ENCODE data around the gene GNG11. TPM values are rescaled to one million over a fixed set of nuclear protein-coding genes. Genes with fewer than 3 reads are reported as not detected.

The GNG11 gene
- total RNA-seq, 3 donors from 2014 or later, result 1.7 to 7.7 (median 3.4) TPM

- intact Hi-C loops (cut with DNase I, micrococcal nuclease), result no loop called here
- ATAC-seq, result no peak
- TF ChIP-seq, protein P1, sequence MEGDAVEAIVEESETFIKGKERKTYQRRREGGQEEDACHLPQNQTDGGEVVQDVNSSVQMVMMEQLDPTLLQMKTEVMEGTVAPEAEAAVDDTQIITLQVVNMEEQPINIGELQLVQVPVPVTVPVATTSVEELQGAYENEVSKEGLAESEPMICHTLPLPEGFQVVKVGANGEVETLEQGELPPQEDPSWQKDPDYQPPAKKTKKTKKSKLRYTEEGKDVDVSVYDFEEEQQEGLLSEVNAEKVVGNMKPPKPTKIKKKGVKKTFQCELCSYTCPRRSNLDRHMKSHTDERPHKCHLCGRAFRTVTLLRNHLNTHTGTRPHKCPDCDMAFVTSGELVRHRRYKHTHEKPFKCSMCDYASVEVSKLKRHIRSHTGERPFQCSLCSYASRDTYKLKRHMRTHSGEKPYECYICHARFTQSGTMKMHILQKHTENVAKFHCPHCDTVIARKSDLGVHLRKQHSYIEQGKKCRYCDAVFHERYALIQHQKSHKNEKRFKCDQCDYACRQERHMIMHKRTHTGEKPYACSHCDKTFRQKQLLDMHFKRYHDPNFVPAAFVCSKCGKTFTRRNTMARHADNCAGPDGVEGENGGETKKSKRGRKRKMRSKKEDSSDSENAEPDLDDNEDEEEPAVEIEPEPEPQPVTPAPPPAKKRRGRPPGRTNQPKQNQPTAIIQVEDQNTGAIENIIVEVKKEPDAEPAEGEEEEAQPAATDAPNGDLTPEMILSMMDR (IDR thresholded peaks at IDR 0.05), result no peak
- H3K9me3 ChIP-seq, result no peaks in the 10 kb centered on the region
- H3K4me3 ChIP-seq, result no peak overlapping the region
- H3K36me3 ChIP-seq (ENCODE audit: low read depth), result no peaks in the 10 kb centered on the region
- no peaks in the 10 kb centered on the region for H3K4me1 ChIP-seq (ENCODE audit: low read depth)
- DNase-seq, result no peak
Observed at GRCh38 chr7:93955304-93955703, 33.8 kb downstream of the GNG11 start.

DNA sequence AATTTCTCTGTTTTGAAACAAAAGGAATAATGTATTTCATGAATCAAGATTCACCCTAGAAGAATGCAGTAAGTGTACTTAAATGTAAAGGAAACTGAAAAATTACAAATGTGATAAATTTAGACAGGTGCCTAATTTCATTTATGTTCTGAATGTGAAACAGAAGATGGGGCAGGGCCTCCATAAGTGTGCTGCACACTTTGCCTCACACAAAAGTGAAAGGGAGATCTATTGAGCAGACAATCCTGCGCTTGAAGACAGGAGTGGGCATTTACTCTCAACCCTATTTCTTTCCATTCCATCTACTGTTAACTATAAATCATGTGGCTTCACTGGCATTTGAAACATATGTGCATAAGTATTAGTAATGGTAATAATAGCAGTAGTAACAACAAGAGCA is 36.2 kb downstream of the GNG11 start:
- TF ChIP-seq, protein P1 (IDR thresholded peaks at IDR 0.05), result no peak
- DNase-seq, result no peak
- intact Hi-C loops (cut with DNase I, micrococcal nuclease), result no loop called here

GRCh38 chr7:93958216-93958615 is 36.7 kb downstream of the GNG11 start:
- DNase-seq (no peak), ATAC-seq (no peak)
- Histone ChIP-seq H3K4me3 (no peak overlapping the region), H3K9me3 (no peaks in the 10 kb centered on the region), H3K4me1 (ENCODE audit: low read depth) (no peaks in the 10 kb centered on the region), H3K36me3 (ENCODE audit: low read depth) (no peaks in the 10 kb centered on the region)
- intact Hi-C loops (cut with DNase I, micrococcal nuclease), result no loop called here
- TF ChIP-seq, protein P1 (IDR thresholded peaks at IDR 0.05), result no peak

More for the DNA sequence above, 36.2 kb downstream of the GNG11 start:
- Histone ChIP-seq H3K36me3 (ENCODE audit: low read depth) (no peaks in the 10 kb centered on the region), H3K9me3 (no peaks in the 10 kb centered on the region), H3K4me1 (ENCODE audit: low read depth) (no peaks in the 10 kb centered on the region), H3K4me3 (no peak overlapping the region)
- no peak for ATAC-seq

- intact Hi-C loops (cut with DNase I, micrococcal nuclease), result no loop called here
- ATAC-seq, result no peak
- Histone ChIP-seq H3K36me3 (ENCODE audit: low read depth) (no peaks in the 10 kb centered on the region), H3K4me1 (ENCODE audit: low read depth) (no peaks in the 10 kb centered on the region), H3K9me3 (no peaks in the 10 kb centered on the region), H3K4me3 (no peak overlapping the region)
- DNase-seq, result no peak
- TF ChIP-seq, protein P1 (IDR thresholded peaks at IDR 0.05), result no peak
Observed at GRCh38 chr7:93958651-93959050, 37.1 kb downstream of the GNG11 start.

DNA sequence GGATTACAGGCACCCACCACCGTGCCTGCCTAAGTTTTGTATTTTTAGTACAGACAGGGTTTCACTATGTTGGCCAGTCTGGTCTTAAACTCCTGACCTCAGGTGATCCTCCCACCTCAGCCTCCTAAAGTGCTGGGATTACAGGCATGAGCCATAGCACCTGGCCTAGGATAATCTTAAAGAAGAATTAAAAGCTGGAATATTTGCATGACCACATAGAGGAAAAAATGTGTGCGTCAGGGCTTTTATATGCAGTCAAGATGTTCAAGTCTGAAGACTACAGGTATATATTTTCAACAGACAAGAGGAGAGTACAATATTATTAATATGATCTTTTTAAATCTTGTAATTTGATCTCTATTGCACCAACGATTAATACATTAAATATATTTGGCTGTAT is 39.5 kb downstream of the GNG11 start:
- no peak for ATAC-seq
- intact Hi-C loops (cut with DNase I, micrococcal nuclease), result no loop called here

More for the DNA sequence above, 39.5 kb downstream of the GNG11 start:
- TF ChIP-seq, protein P1 (IDR thresholded peaks at IDR 0.05), result no peak
- Histone ChIP-seq H3K36me3 (ENCODE audit: low read depth) (no peaks in the 10 kb centered on the region), H3K4me3 (no peak overlapping the region), H3K9me3 (no peaks in the 10 kb centered on the region), H3K4me1 (ENCODE audit: low read depth) (no peaks in the 10 kb centered on the region)
- DNase-seq, result no peak
